Central memory CD8-positive, alpha-beta T cell (primary cell): Measurements from ENCODE around the gene RAB31.
"Not testable (repeated sequence)": the region's sequence is repeated elsewhere in the genome, so short reads cannot be mapped to it uniquely, and the experiment has no call there.

Source experiments
- ATAC-seq: fragments of 150-1000 bp; cut with Tn5 transposase; replicated peaks from 2 replicates; pipeline ENCODE4 v1.10.0; 2022; ENCODE audit warnings: mild to moderate bottlenecking, moderate FRiP score, moderate number of reproducible peaks; ENCODE audit not compliant: poor library complexity, severe bottlenecking; ENCODE audit errors: extremely low read depth
- DNase-seq, 2 donors: peaks; one replicate each; pipeline ENCODE4 v3.0.0; 2021; ENCODE audit warnings: low spot score in 2 of 2
- H3K27ac Mint-ChIP-seq: one replicate; pipeline ENCODE4 v1.8.0; 2022; ENCODE audit warnings: low read depth, mild to moderate bottlenecking, moderate library complexity, mixed read lengths
- H3K27me3 Mint-ChIP-seq: one replicate; pipeline ENCODE4 v1.8.0; 2022; ENCODE audit warnings: mixed read lengths
- H3K36me3 Mint-ChIP-seq: one replicate; pipeline ENCODE4 v1.8.0; 2022; ENCODE audit warnings: mild to moderate bottlenecking, moderate library complexity, mixed read lengths; ENCODE audit not compliant: insufficient read depth
- H3K4me1 Mint-ChIP-seq: one replicate; pipeline ENCODE4 v1.8.0; 2022; ENCODE audit warnings: mixed read lengths
- H3K4me3 Mint-ChIP-seq: one replicate; pipeline ENCODE4 v1.8.0; 2022; ENCODE audit warnings: mild to moderate bottlenecking, moderate library complexity, mixed read lengths
- H3K9me3 Mint-ChIP-seq: one replicate; pipeline ENCODE4 v1.8.0; 2022; ENCODE audit warnings: mixed read lengths

The RAB31 gene

GRCh38 chr18:9846162-9846925 lies 138.2 kb downstream of the RAB31 start:
- Mint-ChIP-seq H3K9me3 (no peaks in the 10 kb centered on the region), H3K27me3 (peaks cover 14% of the 10 kb centered on the region), H3K36me3 (no peaks in the 10 kb centered on the region), H3K4me3 (no peak overlapping the region), H3K4me1 (no peaks in the 10 kb centered on the region), H3K27ac (no peak overlapping the region)
- DNase-seq, result no peak
- no peak for ATAC-seq

DNA sequence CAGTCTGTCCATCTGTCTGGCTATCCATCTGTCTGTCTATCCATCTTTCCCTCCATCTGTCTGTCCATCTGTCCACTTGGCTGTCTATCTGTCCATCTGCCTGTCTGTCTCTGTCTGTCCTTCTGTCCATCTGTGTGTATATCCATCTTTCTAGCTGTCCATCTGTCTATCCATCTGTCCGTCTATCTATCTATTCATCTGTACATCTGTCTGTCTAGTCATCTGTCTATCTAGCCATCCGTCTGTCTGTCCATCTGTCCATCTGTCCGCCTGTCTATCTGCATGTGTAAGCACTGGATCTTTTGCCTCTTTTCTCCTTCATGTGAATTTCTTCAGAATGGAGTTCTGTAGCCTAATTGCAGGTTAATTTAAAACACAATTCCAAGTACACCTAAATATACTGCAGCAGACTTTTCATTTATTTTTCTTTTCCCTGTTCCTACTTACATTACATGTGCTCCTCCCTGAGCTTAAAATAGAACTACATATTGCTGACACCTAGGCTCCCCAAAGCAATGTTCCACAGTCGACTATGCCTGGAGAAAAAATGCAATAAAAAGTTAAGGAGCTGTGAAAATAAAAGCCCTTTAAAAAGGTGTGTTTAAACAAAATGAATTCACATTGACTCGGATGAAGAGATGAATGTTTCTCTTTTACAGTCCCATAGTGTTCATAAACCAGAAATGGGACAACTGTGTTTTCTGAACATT lies 140.2 kb downstream of the RAB31 start:
- Mint-ChIP-seq H3K36me3 (no peaks in the 10 kb centered on the region), H3K4me3 (no peak overlapping the region), H3K27ac (no peak overlapping the region), H3K4me1 (no peaks in the 10 kb centered on the region), H3K27me3 (peaks cover 14% of the 10 kb centered on the region), H3K9me3 (no peaks in the 10 kb centered on the region)
- DNase-seq, result no peak
- no peak for ATAC-seq

DNA sequence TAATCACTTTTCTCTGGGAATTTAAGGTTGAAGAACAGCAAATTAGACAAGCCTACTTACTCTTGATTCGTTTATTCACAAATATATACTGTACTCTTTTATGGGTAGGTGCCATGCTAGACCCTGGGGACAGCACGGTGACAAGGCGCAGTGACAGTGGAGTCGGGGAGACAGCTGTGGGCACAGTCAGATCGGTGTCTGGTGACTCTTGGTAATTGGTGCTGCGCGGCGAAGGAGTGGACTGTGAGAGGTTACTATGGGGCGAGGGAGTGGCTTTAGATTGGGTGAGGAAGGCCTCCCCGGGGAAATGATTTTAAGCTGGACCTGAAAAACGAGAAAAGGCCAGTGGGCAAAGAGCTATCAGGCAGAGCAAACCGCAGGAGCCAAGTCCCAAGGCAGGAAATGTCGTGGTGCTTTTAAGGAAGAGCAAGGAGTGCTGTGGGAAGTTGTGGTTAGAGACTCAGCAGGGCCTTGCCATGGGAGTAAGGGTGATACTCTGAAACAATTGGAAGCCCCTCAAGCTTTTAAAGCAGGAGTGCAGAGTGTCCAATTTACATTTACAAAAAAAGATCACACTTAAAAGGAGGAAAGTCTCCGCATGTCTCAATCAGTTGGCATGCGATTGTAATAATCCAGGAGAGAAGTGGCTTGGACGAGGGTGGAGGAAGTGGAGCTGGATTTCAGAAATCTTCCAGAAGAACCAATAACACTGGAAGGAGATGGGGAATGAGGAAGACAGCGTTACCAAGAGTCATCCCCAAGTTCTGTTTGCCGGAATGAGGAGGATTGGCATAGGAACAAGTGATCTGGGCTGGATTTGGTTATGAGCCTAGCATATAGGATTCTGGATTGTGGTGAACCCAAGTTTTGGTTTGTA lies 141.5 kb downstream of the RAB31 start:
- ATAC-seq, result no peak
- no peak overlapping the region for H3K4me3 Mint-ChIP-seq

GRCh38 chr18:9850309-9850708 lies 142.2 kb downstream of the RAB31 start:
- H3K4me3 Mint-ChIP-seq, result no peak overlapping the region
- DNase-seq, result no peak
- peaks cover 14% of the 10 kb centered on the region for H3K27me3 Mint-ChIP-seq
- no peaks in the 10 kb centered on the region for H3K36me3 Mint-ChIP-seq
- ATAC-seq, result no peak
- H3K27ac Mint-ChIP-seq, result no peak overlapping the region
- no peaks in the 10 kb centered on the region for H3K9me3 Mint-ChIP-seq
- H3K4me1 Mint-ChIP-seq, result no peaks in the 10 kb centered on the region

More for the DNA sequence above, 141.5 kb downstream of the RAB31 start:
- Mint-ChIP-seq H3K9me3 (no peaks in the 10 kb centered on the region), H3K27me3 (peaks cover 14% of the 10 kb centered on the region), H3K4me1 (no peaks in the 10 kb centered on the region), H3K36me3 (no peaks in the 10 kb centered on the region), H3K27ac (no peak overlapping the region)
- no peak for DNase-seq

GRCh38 chr18:9851511-9851910 lies 143.4 kb downstream of the RAB31 start:
- no peak overlapping the region for H3K27ac Mint-ChIP-seq
- DNase-seq (no peak), ATAC-seq (no peak)
- no peak overlapping the region for H3K4me3 Mint-ChIP-seq
- no peaks in the 10 kb centered on the region for H3K9me3 Mint-ChIP-seq
- peaks cover 26% of the 10 kb centered on the region for H3K27me3 Mint-ChIP-seq
- no peaks in the 10 kb centered on the region for H3K4me1 Mint-ChIP-seq
- H3K36me3 Mint-ChIP-seq, result no peaks in the 10 kb centered on the region

DNA sequence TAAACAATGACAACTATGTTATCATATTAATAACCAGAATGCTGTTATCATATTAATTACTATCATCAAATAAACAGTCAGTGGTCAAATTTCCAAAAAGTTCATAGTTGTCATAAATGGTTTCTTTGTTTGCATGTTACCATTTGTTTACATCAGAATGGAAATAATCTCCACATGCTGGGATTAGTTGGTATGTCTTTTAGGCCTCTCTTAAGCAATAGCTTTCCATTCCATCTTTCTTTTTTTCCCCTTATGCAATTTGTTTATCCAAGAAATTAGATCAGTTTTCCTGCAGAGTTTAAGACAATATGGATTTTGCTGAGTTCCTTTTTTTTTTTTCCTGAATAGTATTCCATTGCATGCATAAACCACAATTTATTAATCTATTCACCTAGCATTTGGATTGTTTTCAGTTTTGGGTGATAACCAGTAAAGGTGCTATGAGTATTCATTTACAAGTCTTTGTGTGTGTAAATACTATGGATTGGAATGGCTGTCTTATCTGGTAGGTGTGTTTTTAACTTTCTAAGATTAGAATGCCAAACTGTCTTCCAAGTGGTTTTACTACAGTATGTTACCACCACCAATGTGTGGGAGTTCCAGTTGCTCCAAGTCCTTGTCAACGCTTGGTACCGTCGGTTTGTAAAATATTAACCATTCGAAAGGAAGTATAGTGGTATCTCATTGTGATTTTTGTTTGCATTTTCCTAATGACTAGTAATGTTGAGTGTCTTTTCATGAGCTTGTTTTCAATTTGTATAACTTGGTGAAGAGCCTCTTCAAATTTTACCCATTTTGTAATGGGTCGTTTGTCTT lies 144.4 kb downstream of the RAB31 start:
- DNase-seq, result no peak
- Mint-ChIP-seq H3K36me3 (no peaks in the 10 kb centered on the region), H3K4me1 (no peaks in the 10 kb centered on the region), H3K9me3 (no peaks in the 10 kb centered on the region), H3K27ac (no peak overlapping the region), H3K27me3 (peaks cover 26% of the 10 kb centered on the region), H3K4me3 (no peak overlapping the region)
- no peak for ATAC-seq

DNA sequence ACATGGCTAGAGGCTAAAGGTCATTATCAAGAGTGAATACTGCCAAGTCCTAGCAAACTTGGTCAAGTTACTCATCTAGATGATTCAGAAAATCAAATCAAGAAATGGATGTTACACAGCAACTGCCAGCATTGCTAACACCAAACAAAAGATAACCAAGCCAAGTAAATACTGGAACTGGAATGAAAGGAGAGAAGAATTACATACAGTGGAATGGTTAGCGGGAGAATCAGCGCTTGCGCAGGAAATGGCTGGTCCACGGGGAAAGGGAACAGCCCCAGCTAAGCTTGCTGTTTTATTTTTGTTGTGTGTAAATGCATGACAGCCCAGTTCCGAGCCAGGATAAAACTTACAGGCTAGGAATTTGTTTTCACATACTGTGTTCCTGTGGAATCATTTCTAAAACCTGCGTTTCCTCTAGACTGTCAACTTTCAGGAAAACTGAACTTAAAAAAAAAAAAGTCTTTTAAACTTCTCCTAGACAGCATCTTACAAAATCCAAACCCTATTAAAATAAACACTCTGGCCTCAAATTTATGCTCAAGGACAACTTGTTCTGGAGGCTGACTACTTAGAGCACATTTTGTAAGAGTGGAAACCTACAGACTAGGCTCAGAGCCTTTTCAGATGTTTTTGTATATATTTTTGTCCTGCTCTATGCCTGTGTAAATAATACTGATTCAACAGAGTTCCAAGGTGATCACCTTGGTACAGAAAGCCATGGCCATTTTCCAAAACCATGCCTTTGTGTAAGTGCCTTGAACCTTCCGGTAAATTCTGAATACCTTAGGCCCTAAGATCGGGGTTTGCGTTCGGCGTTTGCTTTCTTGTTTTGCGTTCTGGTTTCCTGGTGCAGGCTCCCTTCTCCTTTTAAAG lies 146.9 kb downstream of the RAB31 start:
- Mint-ChIP-seq H3K27ac (no peak overlapping the region), H3K36me3 (no peaks in the 10 kb centered on the region), H3K27me3 (peaks cover 25% of the 10 kb centered on the region), H3K9me3 (no peaks in the 10 kb centered on the region), H3K4me3 (no peak overlapping the region), H3K4me1 (no peaks in the 10 kb centered on the region)
- ATAC-seq (no peak), DNase-seq (no peak)

DNA sequence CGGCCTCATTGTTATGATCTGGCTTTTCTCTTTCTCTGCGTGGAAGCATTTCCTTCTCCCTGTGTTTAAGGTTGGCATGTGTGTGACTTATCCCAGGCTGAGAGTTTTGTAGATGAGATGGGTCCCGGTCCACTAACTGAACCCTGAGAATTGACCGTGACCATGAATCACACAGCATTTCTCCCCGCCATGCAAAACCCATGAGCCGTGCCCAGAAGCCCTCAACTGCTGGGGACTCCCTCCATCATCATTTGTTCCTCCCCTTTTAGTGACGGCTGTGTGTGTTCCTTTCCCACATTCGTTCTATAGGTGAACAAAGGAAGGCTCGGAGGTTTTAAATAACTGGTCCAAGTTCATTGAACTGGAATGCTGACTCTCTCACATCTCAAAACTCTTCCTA lies 147.6 kb downstream of the RAB31 start:
- no peak overlapping the region for H3K4me3 Mint-ChIP-seq
- no peaks in the 10 kb centered on the region for H3K9me3 Mint-ChIP-seq
- ATAC-seq, result no peak

DNA sequence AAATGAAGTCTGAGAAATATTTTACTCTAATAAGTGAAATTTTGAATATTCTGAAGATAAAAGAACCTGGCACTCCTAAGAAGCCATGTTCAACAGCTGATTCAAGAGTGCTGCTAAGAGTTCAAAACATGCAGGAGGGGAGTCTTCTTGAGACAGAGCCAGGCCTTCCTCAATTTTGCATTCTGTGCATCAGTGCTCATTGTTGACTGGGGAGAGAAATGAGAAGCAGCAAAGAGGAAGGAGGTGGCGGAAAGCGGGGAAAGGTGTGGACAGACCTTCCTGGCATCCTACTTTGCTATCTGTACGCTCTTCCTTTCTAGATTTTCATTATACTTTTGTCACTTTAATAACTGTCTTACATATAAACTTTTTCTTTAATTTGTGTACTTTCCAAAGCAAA lies 148.0 kb downstream of the RAB31 start:
- Mint-ChIP-seq H3K36me3 (no peaks in the 10 kb centered on the region), H3K4me1 (no peaks in the 10 kb centered on the region), H3K9me3 (no peaks in the 10 kb centered on the region), H3K4me3 (no peak overlapping the region), H3K27ac (no peak overlapping the region), H3K27me3 (peaks cover 22% of the 10 kb centered on the region)
- DNase-seq (no peak), ATAC-seq (no peak)

More for the DNA sequence above, 147.6 kb downstream of the RAB31 start:
- DNase-seq, result no peak
- H3K36me3 Mint-ChIP-seq, result no peaks in the 10 kb centered on the region
- H3K27me3 Mint-ChIP-seq, result peaks cover 22% of the 10 kb centered on the region
- H3K27ac Mint-ChIP-seq, result no peak overlapping the region
- H3K4me1 Mint-ChIP-seq, result no peaks in the 10 kb centered on the region

GRCh38 chr18:9857479-9857998 lies 149.4 kb downstream of the RAB31 start:
- not testable (repeated sequence) for H3K4me3 Mint-ChIP-seq, DNase-seq, H3K36me3 Mint-ChIP-seq, H3K27ac Mint-ChIP-seq, H3K4me1 Mint-ChIP-seq, ATAC-seq, H3K9me3 Mint-ChIP-seq
- H3K27me3 Mint-ChIP-seq, result peaks cover 22% of the 10 kb centered on the region

DNA sequence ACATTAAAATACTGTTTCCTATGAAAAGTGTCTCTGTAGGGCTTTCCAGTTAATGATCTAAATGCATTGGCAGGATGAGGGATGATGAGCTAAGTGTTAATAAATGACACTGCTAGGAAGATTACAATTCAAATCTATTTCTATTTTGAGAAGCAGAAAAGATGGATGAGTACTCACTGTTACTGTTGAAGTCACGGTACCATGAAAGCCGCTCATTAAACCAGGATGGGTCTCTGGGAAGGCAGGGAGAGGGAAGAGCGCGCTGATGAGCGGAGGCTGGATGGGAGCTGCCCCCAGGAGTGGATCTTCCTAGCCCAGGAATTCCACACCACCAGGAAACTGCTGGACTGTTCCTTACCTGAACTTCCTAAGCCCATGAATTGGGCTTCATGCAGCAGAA lies 150.5 kb downstream of the RAB31 start:
- no peaks in the 10 kb centered on the region for H3K4me1 Mint-ChIP-seq
- no peak for ATAC-seq
- no peak overlapping the region for H3K27ac Mint-ChIP-seq
- DNase-seq, result no peak
- no peak overlapping the region for H3K4me3 Mint-ChIP-seq
- no peaks in the 10 kb centered on the region for H3K9me3 Mint-ChIP-seq
- H3K27me3 Mint-ChIP-seq, result peaks cover 22% of the 10 kb centered on the region
- H3K36me3 Mint-ChIP-seq, result no peaks in the 10 kb centered on the region
